ENCODE data around the gene MAP3K9.

The MAP3K9 gene

DNA sequence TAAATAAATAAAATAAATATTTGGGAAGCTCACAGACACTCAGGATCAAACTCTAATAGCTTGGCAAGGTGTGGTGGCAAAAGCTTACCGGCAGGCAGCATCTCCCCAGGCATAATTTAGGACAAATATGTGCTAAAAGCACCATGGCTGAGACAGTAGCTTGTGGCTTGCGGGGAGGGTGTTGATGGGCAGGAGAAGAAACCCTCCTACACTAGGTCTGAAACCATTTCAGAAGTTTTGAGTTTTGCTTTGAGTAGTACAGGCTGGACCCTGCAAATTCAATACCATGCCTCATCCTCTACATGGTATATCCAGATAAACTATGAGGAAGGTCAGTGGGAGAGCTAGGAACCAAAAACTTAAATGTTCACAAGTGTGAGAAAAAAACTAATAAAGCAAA lies 33.1 kb downstream of the MAP3K9 start:
- TF ChIP-seq, protein P1, sequence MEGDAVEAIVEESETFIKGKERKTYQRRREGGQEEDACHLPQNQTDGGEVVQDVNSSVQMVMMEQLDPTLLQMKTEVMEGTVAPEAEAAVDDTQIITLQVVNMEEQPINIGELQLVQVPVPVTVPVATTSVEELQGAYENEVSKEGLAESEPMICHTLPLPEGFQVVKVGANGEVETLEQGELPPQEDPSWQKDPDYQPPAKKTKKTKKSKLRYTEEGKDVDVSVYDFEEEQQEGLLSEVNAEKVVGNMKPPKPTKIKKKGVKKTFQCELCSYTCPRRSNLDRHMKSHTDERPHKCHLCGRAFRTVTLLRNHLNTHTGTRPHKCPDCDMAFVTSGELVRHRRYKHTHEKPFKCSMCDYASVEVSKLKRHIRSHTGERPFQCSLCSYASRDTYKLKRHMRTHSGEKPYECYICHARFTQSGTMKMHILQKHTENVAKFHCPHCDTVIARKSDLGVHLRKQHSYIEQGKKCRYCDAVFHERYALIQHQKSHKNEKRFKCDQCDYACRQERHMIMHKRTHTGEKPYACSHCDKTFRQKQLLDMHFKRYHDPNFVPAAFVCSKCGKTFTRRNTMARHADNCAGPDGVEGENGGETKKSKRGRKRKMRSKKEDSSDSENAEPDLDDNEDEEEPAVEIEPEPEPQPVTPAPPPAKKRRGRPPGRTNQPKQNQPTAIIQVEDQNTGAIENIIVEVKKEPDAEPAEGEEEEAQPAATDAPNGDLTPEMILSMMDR (IDR thresholded peaks at IDR 0.05): no peak
- Histone ChIP-seq H3K27ac (no peak overlapping the region), H3K27me3 (ENCODE audit: control insufficient read depth, insufficient read depth, low read length) (no peaks in the 10 kb centered on the region), H3K4me3 (ENCODE audit: low read depth, low read length) (no peak overlapping the region), H3K4me2 (ENCODE audit: low read length) (no peak overlapping the region), H3K9ac (no peak overlapping the region), H3K9me3 (ENCODE audit: control insufficient read depth, low read length) (no peaks in the 10 kb centered on the region), H2AFZ (no peak overlapping the region), H3K79me2 (peaks cover 30% of the 10 kb centered on the region), H3K4me1 (peaks cover 35% of the 10 kb centered on the region), H3K36me3 (ENCODE audit: control insufficient read depth, insufficient read depth, low read length) (no peaks in the 10 kb centered on the region)

DNA sequence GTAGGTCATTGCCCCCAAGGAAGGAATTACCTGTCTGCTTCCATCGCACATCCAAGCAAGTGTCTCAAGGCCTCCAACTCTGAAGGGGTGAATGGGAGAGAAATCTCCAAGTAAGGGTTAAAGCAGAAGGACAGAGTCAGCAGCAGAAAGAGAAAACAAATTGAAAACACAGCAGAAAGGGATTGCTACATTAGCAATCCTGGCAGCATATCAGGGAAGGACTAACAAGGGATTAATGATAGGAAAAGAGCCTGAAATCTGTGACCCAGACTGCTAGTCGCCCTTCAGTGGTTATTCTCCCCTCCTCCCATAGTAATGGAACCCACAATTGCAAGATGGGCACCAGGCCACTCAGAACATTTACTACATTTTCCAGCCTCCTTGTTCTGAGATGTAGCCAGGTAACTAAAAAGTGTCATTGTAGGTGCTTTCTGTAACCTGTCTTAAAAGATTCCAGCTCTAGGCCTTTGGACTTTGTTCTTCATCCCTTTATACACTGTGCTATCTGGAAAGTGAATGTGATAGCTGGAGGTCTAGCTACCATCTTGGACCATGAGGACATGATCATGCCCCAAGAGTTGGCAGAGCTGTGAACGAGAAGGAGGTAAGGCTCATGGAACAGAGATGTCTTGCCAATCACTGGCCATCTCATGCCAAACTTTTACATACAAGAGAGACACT lies 36.0 kb downstream of the MAP3K9 start:
- Histone ChIP-seq H3K9ac (no peak overlapping the region), H3K27me3 (ENCODE audit: control insufficient read depth, insufficient read depth, low read length) (no peaks in the 10 kb centered on the region), H3K27ac (no peak overlapping the region), H3K4me3 (ENCODE audit: low read depth, low read length) (no peak overlapping the region), H3K36me3 (ENCODE audit: control insufficient read depth, insufficient read depth, low read length) (no peaks in the 10 kb centered on the region), H3K9me3 (ENCODE audit: control insufficient read depth, low read length) (no peaks in the 10 kb centered on the region), H3K4me2 (ENCODE audit: low read length) (no peak overlapping the region), H3K4me1 (peaks cover 24% of the 10 kb centered on the region), H2AFZ (no peak overlapping the region), H3K79me2 (peaks cover 26% of the 10 kb centered on the region)
- TF ChIP-seq, protein P1 (IDR thresholded peaks at IDR 0.05): no peak

DNA sequence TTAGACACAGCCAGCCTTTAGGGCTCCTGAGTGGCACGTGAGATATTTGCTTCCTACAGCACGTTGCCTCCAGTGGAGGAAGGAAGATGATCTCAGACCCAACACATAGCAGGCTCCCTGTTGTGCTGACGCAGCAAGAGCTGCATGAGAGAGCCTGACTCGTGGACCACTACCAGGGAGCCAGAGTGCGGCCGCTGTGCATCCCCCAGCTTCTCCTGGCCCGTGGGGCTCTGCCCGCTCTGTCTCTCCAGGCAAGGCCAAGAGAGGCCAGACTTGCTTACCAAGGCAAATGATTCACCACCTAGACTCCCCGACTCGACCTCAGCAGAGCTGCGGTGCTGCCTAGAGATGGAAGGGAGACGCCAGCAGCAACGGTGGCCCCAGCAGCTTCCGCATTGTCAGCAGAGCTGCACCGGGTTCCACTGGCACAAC lies 37.5 kb downstream of the MAP3K9 start:
- Histone ChIP-seq H3K27me3 (ENCODE audit: control insufficient read depth, insufficient read depth, low read length) (no peaks in the 10 kb centered on the region), H2AFZ (peak overlapping the region; percentile 59), H3K4me2 (ENCODE audit: low read length) (peak overlapping the region; percentile 30), H3K9me3 (ENCODE audit: control insufficient read depth, low read length) (no peaks in the 10 kb centered on the region), H3K9ac (no peak overlapping the region), H3K36me3 (ENCODE audit: control insufficient read depth, insufficient read depth, low read length) (no peaks in the 10 kb centered on the region), H3K4me1 (peaks cover 24% of the 10 kb centered on the region), H3K4me3 (ENCODE audit: low read depth, low read length) (no peak overlapping the region), H3K79me2 (peaks cover 22% of the 10 kb centered on the region), H3K27ac (peak overlapping the region; percentile 24)
- TF ChIP-seq, protein P1 (IDR thresholded peaks at IDR 0.05): no peak

DNA sequence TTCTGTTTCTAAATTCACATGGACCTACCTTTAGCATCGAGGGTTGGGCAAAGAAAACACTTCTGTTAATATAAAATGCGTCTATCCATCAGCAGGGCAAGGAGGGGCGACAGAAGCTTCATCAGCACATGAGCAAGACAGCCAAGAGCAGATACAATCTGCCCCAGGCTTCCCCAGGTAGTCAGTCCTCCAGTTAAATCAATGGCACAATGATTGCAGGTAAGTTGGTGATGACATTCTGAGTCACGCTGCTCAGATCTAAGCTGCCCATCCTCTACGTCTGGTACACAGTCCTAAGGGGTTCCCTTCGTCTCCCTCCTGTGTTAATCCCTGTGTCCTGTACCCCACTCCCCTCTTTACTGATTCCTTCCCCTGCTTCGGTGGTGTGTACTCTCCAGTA lies 38.8 kb downstream of the MAP3K9 start:
- Histone ChIP-seq H3K4me2 (ENCODE audit: low read length) (no peak overlapping the region), H3K4me3 (ENCODE audit: low read depth, low read length) (no peak overlapping the region), H3K4me1 (peaks cover 24% of the 10 kb centered on the region), H2AFZ (no peak overlapping the region), H3K9me3 (ENCODE audit: control insufficient read depth, low read length) (no peaks in the 10 kb centered on the region), H3K27me3 (ENCODE audit: control insufficient read depth, insufficient read depth, low read length) (no peaks in the 10 kb centered on the region), H3K27ac (no peak overlapping the region), H3K9ac (no peak overlapping the region), H3K79me2 (peaks cover 21% of the 10 kb centered on the region), H3K36me3 (ENCODE audit: control insufficient read depth, insufficient read depth, low read length) (no peaks in the 10 kb centered on the region)
- TF ChIP-seq, protein P1 (IDR thresholded peaks at IDR 0.05): no peak

DNA sequence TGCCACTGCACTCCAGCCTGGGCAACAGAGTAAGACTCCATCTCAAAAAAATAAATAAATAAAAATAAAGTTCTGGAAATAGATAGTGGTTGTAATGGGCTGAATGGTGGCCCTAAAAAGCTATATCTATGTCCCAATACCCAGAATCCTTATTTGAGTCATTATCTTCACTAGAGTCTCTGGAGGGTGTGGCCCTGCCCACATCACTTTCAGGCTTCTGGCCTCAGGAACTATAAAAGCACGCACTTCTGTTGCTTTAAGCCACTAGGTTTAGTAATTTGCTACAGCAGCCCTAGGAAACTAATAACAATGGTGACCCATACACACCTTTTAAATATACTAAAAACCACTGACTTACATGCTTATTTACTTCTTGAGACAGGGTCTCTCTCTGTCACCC lies 49.9 kb downstream of the MAP3K9 start:
- Histone ChIP-seq H3K9ac (no peak overlapping the region), H3K9me3 (ENCODE audit: control insufficient read depth, low read length) (no peaks in the 10 kb centered on the region), H3K4me2 (ENCODE audit: low read length) (no peak overlapping the region), H3K27me3 (ENCODE audit: control insufficient read depth, insufficient read depth, low read length) (no peaks in the 10 kb centered on the region), H3K36me3 (ENCODE audit: control insufficient read depth, insufficient read depth, low read length) (no peaks in the 10 kb centered on the region), H2AFZ (no peak overlapping the region), H3K27ac (no peak overlapping the region), H3K4me3 (ENCODE audit: low read depth, low read length) (no peak overlapping the region), H3K4me1 (no peaks in the 10 kb centered on the region), H3K79me2 (peaks cover 6% of the 10 kb centered on the region)
- TF ChIP-seq, protein P1 (IDR thresholded peaks at IDR 0.05): no peak

Data from parathyroid adenoma (tissue), 2 donors.